Stimulated activated CD8-positive, alpha-beta memory T cell treated with anti-CD3 and anti-CD28 coated beads, Interleukin-12 subunit alpha, Interleukin-12 subunit beta, amount 100 ng/mL, for 1 hour (primary cell): ENCODE data around the gene RING1.
"Not testable (repeated sequence)": the region's sequence is repeated elsewhere in the genome, so short reads cannot be mapped to it uniquely, and the experiment has no call there.

ENCODE experiments used
- DNase-seq: peaks from one replicate; pipeline ENCODE4 v3.0.0-alpha.2; 2020; ENCODE audit warnings: low read depth

Gene RING1

GRCh38 chr6:33206027-33206863 is 2.1 kb upstream of the RING1 start:
- no peak for DNase-seq

- no peak for DNase-seq
These were observed 1.3 kb upstream of the RING1 start for GRCh38 chr6:33206864-33207551.

GRCh38 chr6:33207552-33208090 is 679 bp upstream of the RING1 start:
- DNase-seq, result no peak

GRCh38 chr6:33209856-33210255 is 1.6 kb downstream of the RING1 start:
- no peak for DNase-seq

DNA sequence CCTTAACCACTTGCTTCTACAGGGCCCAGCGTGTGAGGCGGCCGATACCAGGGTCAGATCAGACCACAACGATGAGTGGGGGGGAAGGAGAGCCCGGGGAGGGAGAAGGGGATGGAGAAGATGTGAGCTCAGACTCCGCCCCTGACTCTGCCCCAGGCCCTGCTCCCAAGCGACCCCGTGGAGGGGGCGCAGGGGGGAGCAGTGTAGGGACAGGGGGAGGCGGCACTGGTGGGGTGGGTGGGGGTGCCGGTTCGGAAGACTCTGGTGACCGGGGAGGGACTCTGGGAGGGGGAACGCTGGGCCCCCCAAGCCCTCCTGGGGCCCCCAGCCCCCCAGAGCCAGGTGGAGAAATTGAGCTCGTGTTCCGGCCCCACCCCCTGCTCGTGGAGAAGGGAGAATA is 2.8 kb downstream of the RING1 start:
- no peak for DNase-seq

GRCh38 chr6:33211666-33212422 is 3.5 kb downstream of the RING1 start:
- DNase-seq, result no peak

DNA sequence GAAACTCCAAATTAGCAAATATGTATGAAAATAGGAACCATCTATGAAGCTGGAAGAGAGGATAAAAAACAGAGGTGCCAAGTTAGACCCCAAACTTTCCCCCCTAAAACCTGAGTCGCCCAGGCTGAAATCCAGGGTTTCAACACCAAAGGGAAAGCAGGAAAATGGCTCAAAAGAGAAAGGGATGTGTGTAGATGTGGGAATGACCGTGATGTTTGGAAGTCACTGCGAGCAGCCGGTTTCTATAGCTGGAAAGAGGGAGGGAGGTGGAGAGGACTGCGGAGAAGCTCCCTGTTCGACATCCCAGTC is 4.5 kb downstream of the RING1 start:
- DNase-seq, result no peak

DNA sequence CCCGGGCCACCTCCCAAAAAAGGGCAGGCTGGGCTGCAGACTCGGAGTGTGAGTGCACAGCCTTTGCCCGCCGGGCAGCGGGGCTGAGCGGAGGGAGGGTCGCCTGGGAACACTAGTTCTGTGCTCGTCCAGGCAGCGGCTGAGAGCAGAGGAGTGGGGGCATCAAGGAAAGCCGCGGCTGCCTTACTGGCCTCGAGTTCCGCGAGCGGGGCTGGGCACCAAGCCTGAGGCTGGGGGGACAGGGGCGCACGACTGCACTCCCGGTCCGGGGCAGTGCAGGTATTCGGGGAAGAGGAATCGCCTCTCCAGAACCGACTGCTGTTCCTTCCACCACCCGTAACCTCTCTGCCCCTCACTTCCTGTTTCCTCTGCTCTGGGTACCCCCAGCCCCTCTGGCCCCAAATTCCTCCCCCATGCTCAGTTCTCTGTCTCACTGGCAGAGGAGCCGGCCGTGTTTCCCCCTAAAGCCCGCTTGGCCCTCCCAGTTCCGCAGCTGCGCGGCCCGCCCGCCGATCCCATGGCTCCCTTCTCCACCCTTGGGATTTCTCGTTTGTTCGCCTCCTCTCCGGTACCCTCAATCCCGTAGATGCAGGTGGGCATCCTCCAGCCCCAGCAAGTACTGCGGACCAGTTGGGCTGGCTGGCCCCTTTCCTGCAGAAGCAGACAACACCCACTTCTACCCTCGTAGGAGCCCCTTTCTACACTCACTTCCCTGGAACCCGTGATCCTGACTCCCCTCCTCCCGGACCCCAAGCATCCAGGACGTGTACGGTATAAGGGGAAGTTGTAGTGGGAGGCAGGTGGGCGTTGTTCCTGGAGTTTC is 5.1 kb downstream of the RING1 start:
- no peak for DNase-seq

- no peak for DNase-seq
These were observed 5.7 kb downstream of the RING1 start for GRCh38 chr6:33213989-33214335.

DNA sequence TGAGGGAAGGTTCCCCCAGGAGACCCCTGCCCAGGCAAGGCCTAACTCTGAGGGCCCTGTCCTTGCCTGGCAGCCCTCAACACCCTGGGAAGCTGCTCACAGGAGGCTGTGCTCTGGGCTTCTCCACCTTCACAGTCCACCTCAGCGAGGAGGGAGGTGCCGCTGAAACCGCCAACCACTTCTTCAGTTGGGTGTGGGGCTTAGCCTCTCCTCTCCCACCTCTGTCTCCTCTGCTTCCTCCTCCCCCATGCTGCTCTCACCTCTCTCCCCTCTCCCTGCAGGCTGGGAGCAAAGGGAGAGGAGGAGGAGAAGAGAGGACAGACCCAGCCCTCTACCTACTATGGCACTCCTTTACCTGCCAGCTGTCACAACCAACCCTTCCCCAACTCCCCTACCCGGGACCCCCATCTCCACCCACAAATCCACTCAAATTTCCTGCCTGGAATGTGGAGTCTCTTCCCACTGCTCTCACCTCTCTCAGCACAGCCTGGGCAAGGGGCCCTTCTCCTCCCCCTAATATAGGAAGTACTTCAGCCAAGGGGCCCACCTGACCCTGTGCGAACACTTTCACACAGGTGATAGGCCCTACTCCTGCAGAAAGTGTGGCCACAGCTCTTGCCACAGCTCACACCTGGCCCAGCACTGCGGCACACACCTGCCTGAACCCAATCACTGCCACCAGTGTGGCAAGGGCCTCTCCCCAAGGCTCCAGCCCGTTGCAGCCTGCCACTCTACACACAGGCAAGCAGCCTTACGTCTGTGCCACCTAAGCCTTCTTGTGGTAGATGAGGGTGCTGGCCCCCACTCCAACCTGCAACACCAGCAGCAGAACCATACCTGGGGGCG is 7.2 kb downstream of the RING1 start:
- DNase-seq, result no peak

DNA sequence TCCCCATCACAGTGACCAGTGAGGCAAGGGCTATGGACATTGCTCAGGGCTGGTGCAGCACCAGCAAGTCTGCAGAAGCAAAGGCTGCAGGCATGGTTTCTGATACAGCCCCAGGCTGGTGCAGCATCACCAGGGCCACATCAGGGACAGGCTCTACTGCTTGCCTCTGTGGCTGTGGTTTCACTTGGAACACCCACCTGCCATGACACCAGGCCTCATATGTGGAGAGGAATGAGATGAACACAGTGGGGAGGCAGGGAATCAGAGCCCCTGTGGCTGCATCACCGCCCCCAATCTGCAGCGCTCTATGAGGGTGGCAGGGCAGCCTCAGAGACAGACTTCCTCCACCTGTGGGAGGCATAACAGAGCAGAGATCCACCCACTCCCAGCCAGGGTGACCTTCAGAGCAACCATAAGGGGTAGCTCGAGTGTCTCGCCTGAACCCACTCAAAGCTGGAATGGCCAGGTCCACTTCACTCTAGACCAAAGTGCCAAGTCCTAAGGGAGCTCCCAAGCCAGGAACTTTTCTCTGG is 7.9 kb downstream of the RING1 start:
- DNase-seq, result no peak

GRCh38 chr6:33217246-33217645 is 8.9 kb downstream of the RING1 start:
- no peak for DNase-seq

GRCh38 chr6:33217681-33218080 is 9.4 kb downstream of the RING1 start:
- no peak for DNase-seq

DNA sequence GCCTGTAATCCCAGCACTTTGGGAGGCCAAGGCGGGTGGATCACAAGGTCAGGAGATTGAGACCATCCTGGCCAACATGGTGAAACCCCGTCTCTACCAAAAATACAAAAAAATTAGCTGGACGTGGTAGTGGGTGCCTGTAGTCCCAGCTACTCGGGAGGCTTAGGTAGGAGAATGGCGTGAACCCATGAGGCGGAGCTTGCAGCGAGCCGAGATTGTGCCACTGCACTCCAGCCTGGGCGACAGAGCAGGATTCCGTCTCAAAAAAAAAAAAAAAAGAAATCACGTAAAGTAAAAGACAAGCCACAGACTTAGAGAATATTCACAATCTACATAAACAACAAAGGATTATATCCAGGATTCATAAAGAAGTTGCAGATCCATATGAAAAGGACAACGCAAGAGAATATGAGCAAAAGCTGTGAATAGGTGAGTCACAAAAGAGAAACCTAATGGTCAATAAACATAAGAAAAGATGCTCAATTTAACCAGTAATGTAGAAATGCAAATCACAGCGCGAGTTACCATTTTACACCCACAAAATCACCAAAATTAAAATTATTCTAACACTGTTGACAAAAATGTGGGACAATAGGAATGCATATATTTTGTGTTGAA is 18.3 kb downstream of the RING1 start:
- DNase-seq, result not testable (repeated sequence)

- no peak for DNase-seq
These were observed 26.9 kb downstream of the RING1 start for GRCh38 chr6:33235221-33235634.

GRCh38 chr6:33236328-33236727 is 28.0 kb downstream of the RING1 start:
- no peak for DNase-seq

DNA sequence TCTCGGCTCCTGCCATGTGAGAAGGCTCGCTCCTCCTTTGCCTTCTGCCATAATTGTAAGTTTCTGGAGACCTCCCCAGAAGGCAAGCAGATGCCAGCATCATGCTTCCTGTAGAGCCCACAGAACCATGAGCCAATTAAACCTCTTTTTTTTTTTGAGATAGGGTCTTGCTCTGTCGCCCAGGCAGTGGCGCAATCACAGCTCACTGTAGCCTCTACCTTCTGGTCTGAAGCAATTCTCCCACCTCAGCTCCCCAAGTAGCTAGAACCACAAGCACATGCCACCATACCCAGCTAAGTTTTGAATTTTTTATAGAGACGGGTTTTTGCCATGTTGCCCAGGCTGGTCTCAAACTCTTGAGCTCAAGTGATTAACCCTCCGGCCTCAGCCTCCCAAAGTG is 28.6 kb downstream of the RING1 start:
- no peak for DNase-seq

GRCh38 chr6:33237741-33238140 is 29.4 kb downstream of the RING1 start:
- no peak for DNase-seq

DNA sequence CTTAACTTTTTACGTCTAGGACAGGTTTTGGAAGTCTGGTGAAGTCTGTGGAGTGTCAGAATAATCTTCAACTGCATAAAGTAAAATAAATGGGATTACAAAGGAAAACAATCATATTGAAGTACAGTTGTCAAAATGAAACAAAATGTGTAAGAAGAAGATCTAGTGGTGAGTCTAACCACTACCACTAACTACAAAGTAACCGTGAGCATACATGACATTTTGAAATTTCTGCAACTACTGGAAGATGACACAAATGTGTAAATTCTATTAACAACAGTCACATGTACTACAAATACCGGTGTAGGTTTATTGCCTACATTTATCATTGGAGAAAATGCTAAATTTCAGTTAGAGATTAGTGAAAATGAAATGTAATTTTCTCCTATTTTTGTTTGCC is 33.7 kb downstream of the RING1 start:
- no peak for DNase-seq

DNA sequence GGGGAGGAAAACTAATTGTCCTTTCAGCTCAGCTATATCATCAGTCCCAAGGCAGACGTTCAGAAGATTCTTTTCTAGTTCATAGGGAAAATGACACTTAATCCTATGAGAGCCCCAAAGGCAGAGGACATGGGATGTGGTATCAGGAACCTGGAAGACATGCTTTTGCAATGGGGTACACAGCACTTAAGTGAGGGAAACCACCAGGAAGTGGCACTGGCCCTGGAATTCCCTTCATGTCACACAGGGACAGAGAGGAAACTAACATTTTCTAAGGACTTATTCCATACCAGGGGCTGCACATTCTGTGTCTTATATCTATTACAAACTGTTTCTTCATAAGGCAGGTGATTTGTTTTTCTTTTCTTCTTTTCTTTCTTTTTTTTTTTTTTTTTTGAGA is 35.2 kb downstream of the RING1 start:
- DNase-seq, result no peak
